HCT116 (cell line): ENCODE data around the gene FAM20C. TPM values are rescaled to one million over a fixed set of nuclear protein-coding genes. Genes with fewer than 3 reads are reported as not detected.

Experiments
- ATAC-seq: fragments of 200-7000 bp; cut with Tn5 transposase; 2 replicates; pipeline ENCODE4 v1.9.1; 2020; ENCODE audit warnings: mild to moderate bottlenecking, moderate library complexity
- BruUV-seq: library from RNA; stranded (reverse); fragments of 400-500 nt; replicated peaks from 2 replicates; lab custom pipeline; 2021; lab: Mats Ljungman, UMichigan
- CTCF ChIA-PET: fragments of 300-600 bp; sonication (Branson Sonifier 250); formaldehyde crosslinking; loops from one replicate; lab custom pipeline; 2021; ENCODE audit warnings: antibody characterized with exemption; lab: Charles Lee
- POLR2A ChIA-PET: fragments of 300-600, 350-600 bp; sonication (Branson Sonifier 250); formaldehyde crosslinking; loops from one replicate; lab custom pipeline; 2021; ENCODE audit warnings: antibody characterized with exemption; lab: Charles Lee
- RAD21 ChIA-PET, 2 experiments: fragments of 300-600 bp; sonication (Branson Sonifier 250); formaldehyde crosslinking; loops; one replicate each; lab custom pipeline; 2023; ENCODE audit warnings: low total read pairs in 2 of 2; ENCODE audit not compliant: uncharacterized antibody in 2 of 2, unreplicated experiment in 2 of 2, low non-redundant PET in 1 of 2; lab: Charles Lee
- DNase-seq: peaks from one replicate; pipeline ENCODE4 v3.0.0-alpha.2; 2010; ENCODE audit warnings: low read depth, low spot score
- H2AFZ ChIP-seq: fragments of 200-600 bp; shearing (Covaris generic), sonication (generic); 2 replicates; pipeline ENCODE4 v1.6.1; 2017; ENCODE audit warnings: low read depth, mixed run types, mixed read lengths, antibody characterized with exemption, low read length; ENCODE audit not compliant: poor library complexity, severe bottlenecking
- H3K27ac ChIP-seq: 2 replicates; pipeline ENCODE4 v1.5.1; 2012; ENCODE audit warnings: low read depth, low read length
- H3K27me3 ChIP-seq: fragments of 200-600 bp; sonication (generic); 2 replicates; pipeline ENCODE4 v1.6.1; 2016; ENCODE audit warnings: mixed run types, low read length, mixed read lengths; ENCODE audit not compliant: insufficient read depth
- H3K36me3 ChIP-seq, 2 experiments: fragments of 200-500 bp in 1 of 2; fragments of 200-600 bp in 1 of 2; sonication (Bioruptor generic) in 1 of 2; sonication (generic) in 1 of 2; 2 replicates each; pipeline versions ENCODE4 v1.5.1 to v1.6.1; 2014 to 2016; ENCODE audit warnings: low read length in 2 of 2, inconsistent platforms in 1 of 2, mixed read lengths in 1 of 2, mixed run types in 1 of 2; ENCODE audit not compliant: insufficient read depth in 2 of 2, control insufficient read depth in 1 of 2
- H3K4me1 ChIP-seq, 2 experiments: fragments of 200-600 bp in 1 of 2; sonication (generic) in 1 of 2; 2 replicates each; pipeline versions ENCODE4 v1.5.1 to v1.6.1; 2012 to 2017; ENCODE audit warnings: low read length in 2 of 2, inconsistent platforms in 1 of 2, mild to moderate bottlenecking in 1 of 2, mixed read lengths in 1 of 2, mixed run types in 1 of 2, moderate library complexity in 1 of 2; ENCODE audit not compliant: insufficient read depth in 2 of 2, control insufficient read depth in 1 of 2
- H3K4me2 ChIP-seq: fragments of 200-600 bp; sonication (generic); 2 replicates; pipeline ENCODE4 v1.6.1; 2017; ENCODE audit warnings: mixed run types, low read length, mixed read lengths
- H3K4me3 ChIP-seq, 2 experiments: fragments of 200-600 bp in 1 of 2; sonication (generic) in 1 of 2; replicated peaks in 1 of 2; 2 replicates each; pipeline ENCODE4 v1.5.1; 2011 to 2016; ENCODE audit warnings: low read length in 2 of 2, control low read depth in 1 of 2, low read depth in 1 of 2, mild to moderate bottlenecking in 1 of 2, mixed read lengths in 1 of 2, mixed run types in 1 of 2
- H3K79me2 ChIP-seq: fragments of 200-600 bp; sonication (generic); 2 replicates; pipeline ENCODE4 v1.6.1; 2017; ENCODE audit warnings: mild to moderate bottlenecking, mixed run types, low read length, moderate library complexity, mixed read lengths; ENCODE audit not compliant: insufficient read depth
- H3K9ac ChIP-seq: fragments of 200-600 bp; sonication (generic); 2 replicates; pipeline ENCODE4 v1.6.1; 2016; ENCODE audit warnings: low read length, mixed read lengths
- H3K9me2 ChIP-seq: fragments of 200-600 bp; sonication (generic), shearing (Covaris generic); 2 replicates; pipeline ENCODE4 v1.6.1; 2017; ENCODE audit warnings: mixed run types, mild to moderate bottlenecking, moderate library complexity; ENCODE audit not compliant: insufficient read depth
- H3K9me3 ChIP-seq, 2 experiments: fragments of 200-500 bp in 1 of 2; fragments of 200-600 bp in 1 of 2; sonication (Bioruptor generic) in 1 of 2; sonication (generic) in 1 of 2; 2 replicates each; pipeline ENCODE4 v1.6.1; 2014 to 2017; ENCODE audit warnings: low read length in 2 of 2, mixed read lengths in 2 of 2, inconsistent platforms in 1 of 2, low read depth in 1 of 2, mild to moderate bottlenecking in 1 of 2, mixed run types in 1 of 2, moderate library complexity in 1 of 2; ENCODE audit not compliant: control insufficient read depth in 1 of 2, insufficient read depth in 1 of 2
- H4K20me1 ChIP-seq: fragments of 200-600 bp; sonication (generic), shearing (Covaris generic); 2 replicates; pipeline ENCODE4 v1.6.1; 2017; ENCODE audit warnings: mixed run types, mild to moderate bottlenecking, moderate library complexity; ENCODE audit not compliant: insufficient read depth
- CBX3 ChIP-seq: IDR thresholded peaks from 2 replicates; pipeline ENCODE4 v1.6.1; 2012; ENCODE audit warnings: low read depth
- EGR1 ChIP-seq: IDR thresholded peaks from 2 replicates; pipeline ENCODE4 v1.6.1; 2012; ENCODE audit warnings: low read depth
- EZH2phosphoT487 ChIP-seq: fragments of 200-600 bp; IDR thresholded peaks from 2 replicates; pipeline ENCODE4 v1.6.1; 2018; ENCODE audit warnings: antibody characterized with exemption, borderline replicate concordance
- POLR2AphosphoS5 ChIP-seq: IDR thresholded peaks from 2 replicates; pipeline ENCODE4 v1.6.1; 2011; ENCODE audit warnings: mild to moderate bottlenecking, low read depth, low read length, moderate library complexity
- SIN3A ChIP-seq: IDR thresholded peaks from 2 replicates; pipeline ENCODE4 v1.6.1; 2012; ENCODE audit warnings: low read depth
- SP1 ChIP-seq: IDR thresholded peaks from 2 replicates; pipeline ENCODE4 v1.6.1; 2012; ENCODE audit warnings: low read depth
- SRF ChIP-seq: IDR thresholded peaks from 2 replicates; pipeline ENCODE4 v1.6.1; 2012; ENCODE audit warnings: low read depth
- ZNF274 ChIP-seq: fragments of 200-500 bp; sonication (Bioruptor generic); IDR thresholded peaks from 2 replicates; pipeline ENCODE4 v1.6.1; 2014; ENCODE audit warnings: mild to moderate bottlenecking, low read depth, low read length, inconsistent platforms
- intact Hi-C: fragments of 100-400 bp; cut with micrococcal nuclease; formaldehyde crosslinking; loops from 2 replicates; pipeline ENCODE4 v1.10.0; 2022
- total RNA-seq: library from RNA; stranded (reverse); gene quantifications from one replicate; pipeline ENCODE4 v1.2.1, GENCODE V29; 2021; ENCODE audit not compliant: unreplicated experiment

FAM20C gene
- total RNA-seq, 1 experiment from 2014 or later: 27.1 TPM

- TF ChIP-seq SP1: no peak
- TF ChIP-seq EGR1: no peak
Measured at GRCh38 chr7:284762-285722, 92.7 kb downstream of the FAM20C start (continued).

GRCh38 chr7:285731-286130 is 93.4 kb downstream of the FAM20C start:
- CTCF ChIA-PET: no interaction called here
- no TSS peak for BruUV-seq
- no peak overlapping the region for H3K4me2 ChIP-seq

GRCh38 chr7:286266-286665 is 93.9 kb downstream of the FAM20C start:
- H3K27me3 ChIP-seq: no peaks in the 10 kb centered on the region
- DNase-seq (no peak), ATAC-seq (no peak)
- BruUV-seq: no TSS peak
- no peak overlapping the region for H3K9ac ChIP-seq
- TF ChIP-seq SRF (no peak), ZNF274 (no peak), CBX3 (no peak)
- POLR2A ChIA-PET: no interaction called here
- H3K4me1 ChIP-seq: no peaks in the 10 kb centered on the region
- H4K20me1 ChIP-seq: no peaks in the 10 kb centered on the region
- RAD21 ChIA-PET: no interaction called here
- H3K4me3 ChIP-seq: no peak overlapping the region
- no peak overlapping the region for H2AFZ ChIP-seq
- intact Hi-C loops: no loop called here
- no peaks in the 10 kb centered on the region for H3K9me2 ChIP-seq
- no peaks in the 10 kb centered on the region for H3K79me2 ChIP-seq
- no peak overlapping the region for H3K27ac ChIP-seq
- CTCF ChIA-PET: no interaction called here
- no peaks in the 10 kb centered on the region for H3K36me3 ChIP-seq
- H3K9me3 ChIP-seq: no peaks in the 10 kb centered on the region; a peak in 1 of 4 replicates
- no peak overlapping the region for H3K4me2 ChIP-seq

More at GRCh38 chr7:285731-286130, 93.4 kb downstream of the FAM20C start:
- POLR2A ChIA-PET: no interaction called here
- H3K4me1 ChIP-seq: no peaks in the 10 kb centered on the region
- H4K20me1 ChIP-seq: no peaks in the 10 kb centered on the region
- DNase-seq: no peak
- H2AFZ ChIP-seq: no peak overlapping the region
- RAD21 ChIA-PET: no interaction called here
- no peak overlapping the region for H3K27ac ChIP-seq
- no peaks in the 10 kb centered on the region for H3K27me3 ChIP-seq
- no peak for ATAC-seq
- intact Hi-C loops: no loop called here
- H3K79me2 ChIP-seq: no peaks in the 10 kb centered on the region
- no peak overlapping the region for H3K4me3 ChIP-seq
- TF ChIP-seq EZH2phosphoT487 (no peak), SIN3A (no peak), POLR2AphosphoS5 (no peak), ZNF274 (no peak)
- no peaks in the 10 kb centered on the region; a peak in 1 of 4 replicates for H3K9me3 ChIP-seq
- no peak overlapping the region for H3K9ac ChIP-seq
- no peaks in the 10 kb centered on the region for H3K36me3 ChIP-seq
- no peaks in the 10 kb centered on the region for H3K9me2 ChIP-seq
